ENCODE data around the gene KIAA1217. TPM values are rescaled to one million over a fixed set of nuclear protein-coding genes. Genes with fewer than 3 reads are reported as not detected.

KIAA1217 gene
- polyA plus RNA-seq, 1 of the 3 experiments (the other 2 are of a cell fraction), result 7.2 TPM

DNA sequence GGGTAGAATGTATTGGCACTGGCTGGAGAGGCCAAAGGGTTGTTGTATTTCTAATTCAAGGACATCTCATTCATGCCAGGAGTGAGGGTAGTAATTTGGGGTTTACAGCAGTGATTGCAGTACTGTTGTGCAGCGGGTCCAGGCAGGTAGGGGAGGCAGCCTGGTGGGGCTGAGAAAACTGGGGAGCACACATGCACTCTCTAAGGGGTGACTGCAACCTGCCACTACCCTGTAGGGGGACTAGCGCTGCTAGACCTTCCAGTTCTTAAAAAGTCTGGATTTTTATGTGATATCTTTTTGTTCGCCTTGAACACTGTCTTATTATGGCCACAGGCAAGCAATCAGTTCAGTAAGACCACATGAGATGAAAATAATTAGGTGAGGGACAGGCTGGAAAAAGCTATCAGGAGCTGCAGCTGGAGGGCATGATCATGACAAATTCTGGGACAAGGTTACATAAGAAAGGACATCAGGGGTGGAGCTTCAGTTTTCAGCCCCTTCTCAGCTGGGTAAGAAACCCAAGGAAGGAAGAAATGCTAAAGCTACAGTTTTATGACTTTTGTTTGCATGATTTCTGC, 365.7 kb downstream of the KIAA1217 start:
- WGBS (ENCODE audit: low lambda C conversion rate), result 93% methylated on average over 3 of the region's 3 CpGs
- no peak for TF ChIP-seq SMC3 (IDR thresholded peaks at IDR 0.05; ENCODE audit: low read depth, low read length)
- TF ChIP-seq EP300 (IDR thresholded peaks at IDR 0.05; ENCODE audit: borderline replicate concordance in 1 of 2, low read depth in 1 of 2, low read length in 1 of 2), result no peak
- TF ChIP-seq RCOR1 (IDR thresholded peaks at IDR 0.05; ENCODE audit: low read length), result no peak
- no peak for TF ChIP-seq MAX (IDR thresholded peaks at IDR 0.05; ENCODE audit: low read depth)
- TF ChIP-seq EZH2phosphoT487 (IDR thresholded peaks at IDR 0.05; ENCODE audit: borderline replicate concordance, low read depth), result no peak
- TF ChIP-seq RXRA (IDR thresholded peaks at IDR 0.05; ENCODE audit: borderline replicate concordance, low read depth), result no peak
- TF ChIP-seq, protein P1, sequence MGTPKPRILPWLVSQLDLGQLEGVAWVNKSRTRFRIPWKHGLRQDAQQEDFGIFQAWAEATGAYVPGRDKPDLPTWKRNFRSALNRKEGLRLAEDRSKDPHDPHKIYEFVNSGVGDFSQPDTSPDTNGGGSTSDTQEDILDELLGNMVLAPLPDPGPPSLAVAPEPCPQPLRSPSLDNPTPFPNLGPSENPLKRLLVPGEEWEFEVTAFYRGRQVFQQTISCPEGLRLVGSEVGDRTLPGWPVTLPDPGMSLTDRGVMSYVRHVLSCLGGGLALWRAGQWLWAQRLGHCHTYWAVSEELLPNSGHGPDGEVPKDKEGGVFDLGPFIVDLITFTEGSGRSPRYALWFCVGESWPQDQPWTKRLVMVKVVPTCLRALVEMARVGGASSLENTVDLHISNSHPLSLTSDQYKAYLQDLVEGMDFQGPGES (IDR thresholded peaks at IDR 0.05; ENCODE audit: low read depth, low read length), result no peak
- TF ChIP-seq, protein P2, sequence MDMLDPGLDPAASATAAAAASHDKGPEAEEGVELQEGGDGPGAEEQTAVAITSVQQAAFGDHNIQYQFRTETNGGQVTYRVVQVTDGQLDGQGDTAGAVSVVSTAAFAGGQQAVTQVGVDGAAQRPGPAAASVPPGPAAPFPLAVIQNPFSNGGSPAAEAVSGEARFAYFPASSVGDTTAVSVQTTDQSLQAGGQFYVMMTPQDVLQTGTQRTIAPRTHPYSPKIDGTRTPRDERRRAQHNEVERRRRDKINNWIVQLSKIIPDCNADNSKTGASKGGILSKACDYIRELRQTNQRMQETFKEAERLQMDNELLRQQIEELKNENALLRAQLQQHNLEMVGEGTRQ (IDR thresholded peaks at IDR 0.05; ENCODE audit: borderline replicate concordance, low read depth, low read length), result no peak
- no peak for TF ChIP-seq YY1 (IDR thresholded peaks at IDR 0.05; ENCODE audit: low read depth)
- no peak for TF ChIP-seq MEF2A (IDR thresholded peaks at IDR 0.05; ENCODE audit: borderline replicate concordance, low read depth)
- TF ChIP-seq TCF12 (IDR thresholded peaks at IDR 0.05), result no peak
- TF ChIP-seq POLR2AphosphoS5 (IDR thresholded peaks at IDR 0.05; ENCODE audit: low read depth, low read length), result no peak
- no peak for TF ChIP-seq GABPA (IDR thresholded peaks at IDR 0.05; ENCODE audit: low read depth)
- no peak for TF ChIP-seq RFX5 (IDR thresholded peaks at IDR 0.05; ENCODE audit: low read length)
- TF ChIP-seq TAF1 (IDR thresholded peaks at IDR 0.05; ENCODE audit: borderline replicate concordance, low read depth, low read length), result no peak
- TF ChIP-seq FOXJ3 (CRISPR knock-in tag; IDR thresholded peaks at IDR 0.05), result no peak
- TF ChIP-seq, protein P3, sequence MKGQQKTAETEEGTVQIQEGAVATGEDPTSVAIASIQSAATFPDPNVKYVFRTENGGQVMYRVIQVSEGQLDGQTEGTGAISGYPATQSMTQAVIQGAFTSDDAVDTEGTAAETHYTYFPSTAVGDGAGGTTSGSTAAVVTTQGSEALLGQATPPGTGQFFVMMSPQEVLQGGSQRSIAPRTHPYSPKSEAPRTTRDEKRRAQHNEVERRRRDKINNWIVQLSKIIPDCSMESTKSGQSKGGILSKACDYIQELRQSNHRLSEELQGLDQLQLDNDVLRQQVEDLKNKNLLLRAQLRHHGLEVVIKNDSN (IDR thresholded peaks at IDR 0.05; ENCODE audit: borderline replicate concordance, low read depth), result no peak
- H3K79me2 ChIP-seq (ENCODE audit: insufficient read depth), result no peaks in the 10 kb centered on the region
- no peaks in the 10 kb centered on the region for H3K36me3 ChIP-seq (replicated peaks in 1 of 2; ENCODE audit: control insufficient read depth in 1 of 2, insufficient read depth in 2 of 2, low read length in 1 of 2)
- no peak overlapping the region for H3K4me3 ChIP-seq (ENCODE audit: low read depth in 2 of 2, low read length in 1 of 2)
- H3K9me3 ChIP-seq, result no peaks in the 10 kb centered on the region
- H3F3A ChIP-seq (replicated peaks; ENCODE audit: insufficient read depth), result no peaks in the 10 kb centered on the region
- ChIA-PET CTCF (no interaction called here), POLR2A (no interaction called here)
- DNase-seq, result no peak
- H3K4me1 ChIP-seq (ENCODE audit: control insufficient read depth in 1 of 2, insufficient read depth in 2 of 2, low read depth in 1 of 2, low read length in 1 of 2), result no peaks in the 10 kb centered on the region; a peak in 1 of 4 replicates
- no peak overlapping the region for H3K4me2 ChIP-seq
- H4K20me1 ChIP-seq (ENCODE audit: insufficient read depth), result no peaks in the 10 kb centered on the region
- no peaks in the 10 kb centered on the region for H3K27me3 ChIP-seq (ENCODE audit: insufficient read depth)
- no peak overlapping the region for H3K9ac ChIP-seq
- no peaks in the 10 kb centered on the region for H3K9me2 ChIP-seq
- H2AFZ ChIP-seq (ENCODE audit: low read depth), result no peak overlapping the region
- no peak overlapping the region for H3K27ac ChIP-seq (ENCODE audit: low read depth in 2 of 2, low read length in 1 of 2)
